ENCODE measurements around the gene PROCA1. TPM values are rescaled to one million over a fixed set of nuclear protein-coding genes. Genes with fewer than 3 reads are reported as not detected.
A peak's percentile ranks its signal among the peaks of the same experiment; 100 is the strongest.

Gene PROCA1
- total RNA-seq, 4 donors from 2014 or later, result 0.36 to 6.2 TPM; not detected in 2

DNA sequence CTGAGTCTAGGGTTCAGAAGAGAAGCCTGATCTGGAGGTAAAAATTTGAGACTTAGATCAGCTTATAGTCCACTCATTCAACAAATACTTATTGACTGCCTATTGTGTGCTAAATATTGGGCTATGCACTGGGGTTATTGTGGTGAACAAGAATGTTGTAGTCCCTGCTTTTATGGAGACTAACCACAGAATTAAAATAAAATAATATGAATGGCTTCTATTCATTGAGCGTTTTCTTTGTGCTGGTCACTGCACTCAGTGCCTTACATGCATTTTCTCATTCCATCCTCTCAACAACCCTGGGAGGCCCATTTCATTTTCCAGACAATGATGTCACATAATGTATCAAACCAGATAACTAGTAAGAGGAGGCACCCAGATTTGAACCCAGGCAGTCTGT, 21.7 kb upstream of the PROCA1 start:
- Histone ChIP-seq H3K9me3 (no peaks in the 10 kb centered on the region), H3K27me3 (no peaks in the 10 kb centered on the region), H3K36me3 (no peaks in the 10 kb centered on the region), H3K4me3 (no peak overlapping the region), H3K27ac (no peak overlapping the region), H3K4me1 (peaks cover 16% of the 10 kb centered on the region)
- WGBS, result 75% methylated on average over 1 of the region's 1 CpG
- no peak for DNase-seq (ENCODE audit: low spot score in 2 of 2)
- TF ChIP-seq POLR2AphosphoS5 (IDR thresholded peaks at IDR 0.05), result no peak
- TF ChIP-seq POLR2A (IDR thresholded peaks at IDR 0.05), result no peak
- TF ChIP-seq, protein P1, sequence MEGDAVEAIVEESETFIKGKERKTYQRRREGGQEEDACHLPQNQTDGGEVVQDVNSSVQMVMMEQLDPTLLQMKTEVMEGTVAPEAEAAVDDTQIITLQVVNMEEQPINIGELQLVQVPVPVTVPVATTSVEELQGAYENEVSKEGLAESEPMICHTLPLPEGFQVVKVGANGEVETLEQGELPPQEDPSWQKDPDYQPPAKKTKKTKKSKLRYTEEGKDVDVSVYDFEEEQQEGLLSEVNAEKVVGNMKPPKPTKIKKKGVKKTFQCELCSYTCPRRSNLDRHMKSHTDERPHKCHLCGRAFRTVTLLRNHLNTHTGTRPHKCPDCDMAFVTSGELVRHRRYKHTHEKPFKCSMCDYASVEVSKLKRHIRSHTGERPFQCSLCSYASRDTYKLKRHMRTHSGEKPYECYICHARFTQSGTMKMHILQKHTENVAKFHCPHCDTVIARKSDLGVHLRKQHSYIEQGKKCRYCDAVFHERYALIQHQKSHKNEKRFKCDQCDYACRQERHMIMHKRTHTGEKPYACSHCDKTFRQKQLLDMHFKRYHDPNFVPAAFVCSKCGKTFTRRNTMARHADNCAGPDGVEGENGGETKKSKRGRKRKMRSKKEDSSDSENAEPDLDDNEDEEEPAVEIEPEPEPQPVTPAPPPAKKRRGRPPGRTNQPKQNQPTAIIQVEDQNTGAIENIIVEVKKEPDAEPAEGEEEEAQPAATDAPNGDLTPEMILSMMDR (IDR thresholded peaks at IDR 0.05), result no peak
- no peak for TF ChIP-seq EP300 (IDR thresholded peaks at IDR 0.05)

GRCh38 chr17:28729950-28730330, 18.3 kb upstream of the PROCA1 start:
- Histone ChIP-seq H3K27ac (no peak overlapping the region), H3K9me3 (no peaks in the 10 kb centered on the region), H3K4me3 (no peak overlapping the region), H3K27me3 (no peaks in the 10 kb centered on the region), H3K4me1 (peaks cover 42% of the 10 kb centered on the region), H3K36me3 (no peaks in the 10 kb centered on the region)
- 77% methylated on average over 11 of the region's 11 CpGs for WGBS
- no peak for TF ChIP-seq POLR2A (IDR thresholded peaks at IDR 0.05)
- TF ChIP-seq EP300 (IDR thresholded peaks at IDR 0.05), result no peak
- TF ChIP-seq, protein P1 (IDR thresholded peaks at IDR 0.05), result no peak
- TF ChIP-seq POLR2AphosphoS5 (IDR thresholded peaks at IDR 0.05), result no peak
- DNase-seq (ENCODE audit: low spot score in 2 of 2), result no peak

DNA sequence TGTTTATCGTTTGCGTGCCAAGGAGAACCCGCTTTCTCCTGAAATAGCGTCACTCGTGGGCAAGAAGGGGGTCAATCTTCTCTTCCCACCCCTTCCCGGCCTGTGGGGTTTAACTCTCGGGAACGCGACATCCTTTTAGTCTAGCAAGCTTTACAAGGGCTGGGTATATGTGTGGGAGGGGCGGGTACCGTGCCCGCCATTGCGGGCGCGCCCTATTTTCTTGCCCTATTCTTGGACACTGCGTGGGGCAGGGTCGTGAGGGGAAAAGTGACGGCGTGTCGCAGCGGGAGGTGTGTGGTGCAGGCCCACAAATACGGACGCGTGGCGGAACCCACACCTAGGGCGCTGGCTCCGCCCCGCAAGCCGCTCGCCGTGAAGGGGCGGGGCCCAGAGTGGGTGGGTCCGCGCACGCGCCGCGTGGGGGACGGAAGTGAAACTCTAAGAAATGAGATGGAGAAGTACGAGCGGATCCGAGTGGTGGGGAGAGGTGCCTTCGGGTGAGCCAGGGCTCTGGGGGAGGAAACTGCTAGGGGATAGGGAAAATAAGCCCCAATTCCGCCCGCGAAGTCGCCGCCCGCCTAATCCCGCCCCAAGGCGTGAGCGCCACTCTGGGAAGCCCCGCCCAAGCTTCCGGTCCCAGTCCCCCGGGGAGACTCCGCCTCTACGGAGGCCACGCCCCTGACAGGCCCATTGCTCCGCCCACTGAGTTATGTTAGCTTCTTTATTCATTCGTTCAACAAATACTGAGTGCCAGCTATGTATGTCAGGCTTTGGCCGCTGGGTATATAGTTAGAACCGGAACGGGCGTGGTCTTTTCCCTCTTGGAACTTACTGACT, 16.9 kb upstream of the PROCA1 start, which contains the start of gene NEK8:
Gene NEK8, plus strand, starts transcription at position 425 of the 837 bp plus-strand sequence. Its CDS starts 26 bp downstream, at position 451.
- Histone ChIP-seq H3K36me3 (peaks cover 13% of the 10 kb centered on the region), H3K27me3 (no peaks in the 10 kb centered on the region), H3K4me3 (peak within 1 kb of the TSS; percentile 89), H3K27ac (peak within 1 kb of the TSS; percentile 99), H3K9me3 (no peaks in the 10 kb centered on the region), H3K4me1 (peaks cover 54% of the 10 kb centered on the region)
- peak in 1 of 3 donors; percentile 30 for TF ChIP-seq POLR2AphosphoS5 (IDR thresholded peaks at IDR 0.05)
- no peak for TF ChIP-seq EP300 (IDR thresholded peaks at IDR 0.05)
- DNase-seq (ENCODE audit: low spot score in 2 of 2), result peak; percentile 99
- WGBS, result under 1% methylated on average over 52 of the region's 64 CpGs

DNA sequence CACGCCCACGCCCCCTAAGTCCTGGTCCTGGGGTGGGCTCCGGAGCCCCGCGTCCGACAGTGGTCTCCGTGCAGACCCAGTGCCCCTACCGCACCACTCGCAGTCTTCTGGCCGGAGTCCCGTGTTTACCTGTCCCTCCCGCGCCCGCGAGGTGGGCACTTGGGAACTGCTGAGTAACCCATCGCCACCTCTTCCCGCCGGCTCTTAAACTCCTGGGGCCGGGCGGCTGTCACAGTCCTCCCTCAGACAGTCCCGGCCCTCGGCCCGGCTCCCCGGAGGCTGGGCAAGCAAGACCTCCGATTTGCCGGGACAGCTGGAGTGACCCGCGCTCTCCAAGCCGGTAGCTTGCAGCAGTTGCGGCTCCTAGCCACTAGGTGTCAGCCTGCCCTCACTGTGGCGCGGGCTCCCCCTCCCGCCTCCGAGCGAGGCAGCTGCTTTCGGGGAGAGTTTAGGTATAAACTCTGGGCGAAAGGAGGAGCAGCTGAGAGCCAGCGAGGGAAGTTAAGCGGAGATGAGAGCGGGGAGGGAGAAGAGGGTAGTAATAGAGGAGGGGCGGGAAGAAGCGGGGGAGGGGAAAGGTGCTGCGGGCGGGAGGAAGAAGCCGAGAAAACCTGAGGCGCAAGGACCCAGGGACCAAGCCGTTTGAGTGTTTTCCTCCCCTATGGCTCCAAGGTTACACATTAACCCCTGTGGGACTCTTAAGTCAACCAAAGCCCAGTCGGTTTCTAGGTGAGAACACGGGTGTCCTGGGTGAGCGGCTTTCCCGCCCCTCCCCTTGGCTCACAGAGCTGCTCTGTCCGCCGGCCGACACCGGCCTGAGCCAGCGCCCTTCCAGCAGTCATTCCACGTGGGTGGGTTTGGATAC, 15.2 kb upstream of the PROCA1 start:
- peak; percentile 96 for DNase-seq (ENCODE audit: low spot score in 2 of 2)
- under 1% methylated on average over 22 of the region's 57 CpGs for WGBS
- H3K9me3 ChIP-seq, result no peaks in the 10 kb centered on the region
- H3K27me3 ChIP-seq, result no peaks in the 10 kb centered on the region
- peak overlapping the region; percentile 99 for H3K27ac ChIP-seq
- H3K36me3 ChIP-seq, result peaks cover 29% of the 10 kb centered on the region
- H3K4me1 ChIP-seq, result peaks cover 71% of the 10 kb centered on the region
- TF ChIP-seq, protein P1 (IDR thresholded peaks at IDR 0.05), result peak; percentile 99
- peak in 1 of 2 donors; percentile 33 for TF ChIP-seq POLR2A (IDR thresholded peaks at IDR 0.05)
- peak in 2 of 3 donors; percentile 76 to 82 for TF ChIP-seq POLR2AphosphoS5 (IDR thresholded peaks at IDR 0.05)
- TF ChIP-seq EP300 (IDR thresholded peaks at IDR 0.05), result no peak
- H3K4me3 ChIP-seq, result peak overlapping the region; percentile 89

GRCh38 chr17:28726226-28726626, 14.5 kb upstream of the PROCA1 start, which contains the start of gene TLCD1:
TSS of gene TLCD1 (minus strand) at chr17:28726233. CDS start at chr17:28726097, 136 bp downstream.
- Histone ChIP-seq H3K27ac (peak within 1 kb of the TSS; percentile 99), H3K9me3 (no peaks in the 10 kb centered on the region), H3K4me3 (peak within 1 kb of the TSS; percentile 89), H3K36me3 (peaks cover 35% of the 10 kb centered on the region), H3K27me3 (no peaks in the 10 kb centered on the region), H3K4me1 (peaks cover 78% of the 10 kb centered on the region)
- peak in 1 of 2 donors; percentile 88 for DNase-seq (ENCODE audit: low spot score in 2 of 2)
- WGBS, result no CpG with 5 or more reads among the region's 49 CpGs
- TF ChIP-seq POLR2A (IDR thresholded peaks at IDR 0.05) (no peak), POLR2AphosphoS5 (IDR thresholded peaks at IDR 0.05) (no peak), EP300 (IDR thresholded peaks at IDR 0.05) (no peak)
- TF ChIP-seq, protein P1 (IDR thresholded peaks at IDR 0.05), result no peak

Data from suprapubic skin (tissue), 4 donors.